ENCODE data around the gene FHOD3. TPM values are rescaled to one million over a fixed set of nuclear protein-coding genes. Genes with fewer than 3 reads are reported as not detected.

The FHOD3 gene
- total and polyA plus RNA-seq, 2 experiments from 2014 or later: 2.7 to 8.7 TPM

DNA sequence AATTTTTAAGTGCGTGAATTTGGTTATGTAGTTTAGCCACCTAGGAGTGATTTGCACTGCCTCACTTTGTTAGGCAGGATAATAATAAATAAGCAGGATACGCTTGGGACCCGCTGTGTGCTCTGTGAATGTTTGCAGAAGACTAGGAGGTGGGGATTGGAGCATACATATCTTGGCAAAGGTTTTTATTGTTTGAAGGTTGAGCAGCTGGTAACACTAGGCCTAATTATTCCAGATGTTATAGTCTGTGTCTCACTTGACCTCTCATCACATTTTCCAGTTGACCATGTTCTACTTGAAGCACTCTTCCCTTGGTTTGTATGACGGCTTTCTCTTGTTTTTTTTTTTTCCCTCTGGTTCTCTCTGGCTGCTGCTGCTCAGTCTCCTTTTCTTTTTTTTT lies 42.7 kb downstream of the FHOD3 start (continued):
- TF ChIP-seq ETS1 (IDR thresholded peaks at IDR 0.05) (no peak), ZNF331 (CRISPR knock-in tag; IDR thresholded peaks at IDR 0.05; ENCODE audit: low read depth) (no peak), POLR2AphosphoS5 (IDR thresholded peaks at IDR 0.05; ENCODE audit: low read depth) (no peak), ZNF114 (CRISPR knock-in tag; IDR thresholded peaks at IDR 0.05) (no peak)
- TF ChIP-seq, protein P1, sequence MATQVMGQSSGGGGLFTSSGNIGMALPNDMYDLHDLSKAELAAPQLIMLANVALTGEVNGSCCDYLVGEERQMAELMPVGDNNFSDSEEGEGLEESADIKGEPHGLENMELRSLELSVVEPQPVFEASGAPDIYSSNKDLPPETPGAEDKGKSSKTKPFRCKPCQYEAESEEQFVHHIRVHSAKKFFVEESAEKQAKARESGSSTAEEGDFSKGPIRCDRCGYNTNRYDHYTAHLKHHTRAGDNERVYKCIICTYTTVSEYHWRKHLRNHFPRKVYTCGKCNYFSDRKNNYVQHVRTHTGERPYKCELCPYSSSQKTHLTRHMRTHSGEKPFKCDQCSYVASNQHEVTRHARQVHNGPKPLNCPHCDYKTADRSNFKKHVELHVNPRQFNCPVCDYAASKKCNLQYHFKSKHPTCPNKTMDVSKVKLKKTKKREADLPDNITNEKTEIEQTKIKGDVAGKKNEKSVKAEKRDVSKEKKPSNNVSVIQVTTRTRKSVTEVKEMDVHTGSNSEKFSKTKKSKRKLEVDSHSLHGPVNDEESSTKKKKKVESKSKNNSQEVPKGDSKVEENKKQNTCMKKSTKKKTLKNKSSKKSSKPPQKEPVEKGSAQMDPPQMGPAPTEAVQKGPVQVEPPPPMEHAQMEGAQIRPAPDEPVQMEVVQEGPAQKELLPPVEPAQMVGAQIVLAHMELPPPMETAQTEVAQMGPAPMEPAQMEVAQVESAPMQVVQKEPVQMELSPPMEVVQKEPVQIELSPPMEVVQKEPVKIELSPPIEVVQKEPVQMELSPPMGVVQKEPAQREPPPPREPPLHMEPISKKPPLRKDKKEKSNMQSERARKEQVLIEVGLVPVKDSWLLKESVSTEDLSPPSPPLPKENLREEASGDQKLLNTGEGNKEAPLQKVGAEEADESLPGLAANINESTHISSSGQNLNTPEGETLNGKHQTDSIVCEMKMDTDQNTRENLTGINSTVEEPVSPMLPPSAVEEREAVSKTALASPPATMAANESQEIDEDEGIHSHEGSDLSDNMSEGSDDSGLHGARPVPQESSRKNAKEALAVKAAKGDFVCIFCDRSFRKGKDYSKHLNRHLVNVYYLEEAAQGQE (IDR thresholded peaks at IDR 0.05; ENCODE audit: unreplicated experiment): no peak

GRCh38 chr18:36341944-36342343 lies 44.4 kb downstream of the FHOD3 start:
- Histone ChIP-seq H3K4me2 (no peak overlapping the region), H3K4me1 (ENCODE audit: insufficient read depth) (no peaks in the 10 kb centered on the region), H3K27me3 (ENCODE audit: insufficient read depth) (no peaks in the 10 kb centered on the region), H2AFZ (no peak overlapping the region), H3K9me2 (ENCODE audit: insufficient read depth) (no peaks in the 10 kb centered on the region; the same call in 1 of the 2 replicates), H3F3A (replicated peaks; ENCODE audit: low read depth) (no peaks in the 10 kb centered on the region), H4K20me1 (replicated peaks; ENCODE audit: insufficient read depth) (no peaks in the 10 kb centered on the region), H3K4me3 (no peak overlapping the region), H3K79me2 (replicated peaks; ENCODE audit: insufficient read depth) (no peaks in the 10 kb centered on the region), H3K27ac (ENCODE audit: low read depth) (no peak overlapping the region), H3K36me3 (ENCODE audit: insufficient read depth) (no peaks in the 10 kb centered on the region)
- H3K36me3 Mint-ChIP-seq (ENCODE audit: low read depth): peaks cover 6% of the 10 kb centered on the region
- peaks cover 4% of the 10 kb centered on the region for H3K27me3 Mint-ChIP-seq (ENCODE audit: insufficient read depth, low read depth, poor library complexity)
- peaks cover 18% of the 10 kb centered on the region for H3K4me1 Mint-ChIP-seq
- no peak for TF ChIP-seq EZH2 (IDR thresholded peaks at IDR 0.05; ENCODE audit: low read depth, unreplicated experiment)
- no peak for TF ChIP-seq NANOG (IDR thresholded peaks at IDR 0.05; ENCODE audit: borderline replicate concordance)
- peaks cover 11% of the 10 kb centered on the region for H3K9me3 Mint-ChIP-seq
- H3K27ac Mint-ChIP-seq: no peak overlapping the region
- ATAC-seq (no peak), DNase-seq (ENCODE audit: low spot score) (no peak)
- no peak overlapping the region for H3K4me3 Mint-ChIP-seq

DNA sequence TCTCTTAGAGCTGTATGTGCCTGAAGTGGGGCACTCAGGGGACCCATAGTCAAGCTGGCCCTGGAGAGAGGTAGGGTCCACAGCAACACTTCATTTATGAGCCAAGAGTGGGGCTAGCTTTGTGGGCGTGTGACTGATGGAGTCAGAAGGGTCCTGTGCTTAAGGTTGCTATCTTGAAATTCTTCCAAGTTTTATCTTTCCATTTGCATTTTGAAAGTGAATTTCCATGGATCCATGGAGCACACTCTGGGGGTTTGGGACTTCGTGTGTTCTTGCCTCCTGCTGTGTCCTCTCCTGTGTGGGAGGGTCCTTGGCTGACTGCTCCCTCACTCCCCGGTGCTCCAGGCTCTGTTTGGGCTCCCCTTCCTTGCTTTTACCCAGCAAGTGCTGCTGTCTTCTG lies 50.8 kb downstream of the FHOD3 start:
- no peak overlapping the region for H3K4me3 ChIP-seq
- no peaks in the 10 kb centered on the region for H3F3A ChIP-seq (replicated peaks; ENCODE audit: low read depth)
- H3K4me2 ChIP-seq: no peak overlapping the region
- H4K20me1 ChIP-seq (replicated peaks; ENCODE audit: insufficient read depth): no peaks in the 10 kb centered on the region
- no peak overlapping the region for H2AFZ ChIP-seq
- H3K27me3 ChIP-seq (ENCODE audit: insufficient read depth): no peaks in the 10 kb centered on the region
- Mint-ChIP-seq H3K4me1 (peaks cover 38% of the 10 kb centered on the region), H3K4me3 (no peak overlapping the region), H3K36me3 (ENCODE audit: low read depth) (no peaks in the 10 kb centered on the region), H3K27ac (no peak overlapping the region), H3K27me3 (ENCODE audit: insufficient read depth, low read depth, poor library complexity) (peaks cover 6% of the 10 kb centered on the region), H3K9me3 (no peaks in the 10 kb centered on the region)
- no peaks in the 10 kb centered on the region for H3K9me2 ChIP-seq (ENCODE audit: insufficient read depth)
- H3K36me3 ChIP-seq (ENCODE audit: insufficient read depth): no peaks in the 10 kb centered on the region
- peaks cover 19% of the 10 kb centered on the region for H3K4me1 ChIP-seq (ENCODE audit: insufficient read depth)
- no peak for ATAC-seq
- H3K79me2 ChIP-seq (replicated peaks; ENCODE audit: insufficient read depth): no peaks in the 10 kb centered on the region
- no peak overlapping the region for H3K27ac ChIP-seq (ENCODE audit: low read depth)
- DNase-seq (ENCODE audit: low spot score): no peak
- TF ChIP-seq NANOG (IDR thresholded peaks at IDR 0.05; ENCODE audit: borderline replicate concordance) (no peak), ZNF462 (CRISPR knock-in tag; IDR thresholded peaks at IDR 0.05) (no peak), CREB1 (CRISPR knock-in tag; IDR thresholded peaks at IDR 0.05; ENCODE audit: low read depth) (no peak), JUNB (IDR thresholded peaks at IDR 0.05; ENCODE audit: unreplicated experiment) (no peak)
